Duodenal mucosa (tissue), 2 donors: Measurements from ENCODE around the gene MEIS1.

Experiments
- H3K27ac ChIP-seq: one replicate; pipeline ENCODE4 v1.7.0; 2013; ENCODE audit warnings: low read depth, low read length
- H3K27me3 ChIP-seq, 2 donors: one replicate each; pipeline ENCODE4 v1.7.0; 2013; ENCODE audit warnings: low read length in 2 of 2, control low read depth in 1 of 2; ENCODE audit not compliant: insufficient read depth in 2 of 2, control insufficient read depth in 1 of 2
- H3K36me3 ChIP-seq, 2 donors: one replicate each; pipeline ENCODE4 v1.7.0; 2013; ENCODE audit warnings: low read length in 2 of 2, control low read depth in 1 of 2; ENCODE audit not compliant: insufficient read depth in 2 of 2, control insufficient read depth in 1 of 2
- H3K4me1 ChIP-seq, 2 donors: one replicate each; pipeline ENCODE4 v1.7.0; 2013; ENCODE audit warnings: low read length in 2 of 2, control low read depth in 1 of 2; ENCODE audit not compliant: insufficient read depth in 2 of 2, control insufficient read depth in 1 of 2
- H3K4me3 ChIP-seq, 2 donors: one replicate each; pipeline ENCODE4 v1.7.0; 2013; ENCODE audit warnings: low read length in 2 of 2, low read depth in 1 of 2
- H3K9ac ChIP-seq, 2 donors: one replicate each; pipeline ENCODE4 v1.7.0; 2013; ENCODE audit warnings: low read length in 2 of 2, low read depth in 1 of 2
- H3K9me3 ChIP-seq, 2 donors: one replicate each; pipeline ENCODE4 v1.7.0; 2013; ENCODE audit warnings: low read length in 2 of 2, control low read depth in 1 of 2; ENCODE audit not compliant: control insufficient read depth in 1 of 2

MEIS1 gene

DNA sequence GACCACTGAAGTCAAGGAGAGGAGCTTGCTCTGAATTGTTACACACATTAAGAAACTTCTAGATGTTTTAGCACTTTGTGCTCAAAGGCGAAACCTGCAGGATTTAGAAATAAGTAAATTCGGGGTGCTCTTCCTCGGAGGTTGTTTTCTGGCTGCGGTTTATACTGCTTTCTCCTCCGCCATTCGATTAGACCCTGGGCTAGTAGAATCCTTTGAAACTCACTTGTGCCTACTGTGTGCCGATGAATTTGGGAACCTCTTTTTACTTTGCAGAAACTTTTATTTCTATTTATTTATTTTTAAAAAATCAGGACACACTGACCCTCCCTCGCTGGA, 3.5 kb downstream of the MEIS1 start:
- Histone ChIP-seq H3K36me3 (no peaks in the 10 kb centered on the region), H3K4me3 (peak overlapping the region; percentile 62 to 76), H3K27me3 (peaks cover 39 to 85% of the 10 kb centered on the region in 2 donors), H3K9me3 (no peaks in the 10 kb centered on the region), H3K27ac (peak overlapping the region; percentile 41), H3K9ac (peak overlapping the region; percentile 4 to 49), H3K4me1 (peaks cover 5 to 13% of the 10 kb centered on the region in 2 donors)

DNA sequence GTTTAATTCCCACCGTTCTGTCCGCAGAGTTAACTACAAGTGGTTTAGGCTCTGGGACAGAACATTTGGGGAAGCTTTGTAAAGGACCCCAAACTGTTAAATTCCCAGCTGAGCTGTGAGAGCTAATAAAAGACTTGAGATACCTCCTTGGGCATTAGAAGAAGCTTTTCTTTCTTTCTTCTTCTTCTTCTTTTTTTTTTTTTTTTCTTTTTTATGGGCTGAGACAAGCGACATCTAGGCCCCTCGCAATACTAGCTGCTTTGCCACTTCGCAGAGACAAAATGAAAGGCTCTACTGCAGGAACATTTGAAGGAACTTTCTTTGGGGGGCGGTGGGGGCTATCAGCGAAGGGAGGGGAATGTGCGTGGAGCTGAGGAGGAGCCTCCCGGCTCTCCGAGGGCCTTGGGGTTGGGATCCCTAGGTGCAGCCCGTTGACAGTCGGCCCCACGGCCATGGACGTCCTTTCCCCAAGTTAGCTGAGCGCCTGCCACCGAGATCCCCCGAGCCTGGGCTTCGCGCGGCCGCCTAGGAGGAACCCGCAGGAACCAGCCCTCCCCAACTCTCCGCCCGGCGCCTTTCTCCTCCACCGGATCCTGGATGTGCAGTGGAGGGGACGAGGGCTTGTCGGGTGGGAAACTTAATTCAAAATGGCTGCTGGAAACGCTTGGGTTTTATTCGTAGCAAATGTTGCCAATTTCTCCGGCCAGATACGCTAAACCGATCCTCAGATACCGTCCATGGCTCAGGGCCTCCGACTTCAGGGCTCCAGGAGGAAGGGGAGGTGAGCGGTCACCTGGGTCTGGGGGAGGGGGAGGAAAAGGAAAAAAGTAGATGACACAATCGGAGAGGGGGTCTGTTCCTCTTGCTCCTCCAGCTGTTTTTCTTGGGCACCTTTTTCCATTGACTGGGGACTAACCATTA, 4.2 kb downstream of the MEIS1 start:
- no peaks in the 10 kb centered on the region for H3K36me3 ChIP-seq
- no peaks in the 10 kb centered on the region for H3K9me3 ChIP-seq
- H3K27me3 ChIP-seq, result peaks cover 42 to 89% of the 10 kb centered on the region in 2 donors
- H3K4me1 ChIP-seq, result peaks cover 0 to 9% of the 10 kb centered on the region in 2 donors
- peak overlapping the region; percentile 66 for H3K27ac ChIP-seq
- peak overlapping the region; percentile 59 to 66 for H3K4me3 ChIP-seq
- peak overlapping the region; percentile 25 to 47 for H3K9ac ChIP-seq

- Histone ChIP-seq H3K27me3 (peaks cover 40 to 87% of the 10 kb centered on the region in 2 donors), H3K4me3 (peak overlapping the region; percentile 59 to 66), H3K27ac (peak overlapping the region; percentile 1), H3K36me3 (no peaks in the 10 kb centered on the region), H3K9me3 (no peaks in the 10 kb centered on the region), H3K9ac (peak overlapping the region in 1 of 2 donors; percentile 47), H3K4me1 (peaks cover 0 to 1% of the 10 kb centered on the region in 2 donors)
Measured at GRCh38 chr2:66439812-66440542, 5.1 kb downstream of the MEIS1 start.

DNA sequence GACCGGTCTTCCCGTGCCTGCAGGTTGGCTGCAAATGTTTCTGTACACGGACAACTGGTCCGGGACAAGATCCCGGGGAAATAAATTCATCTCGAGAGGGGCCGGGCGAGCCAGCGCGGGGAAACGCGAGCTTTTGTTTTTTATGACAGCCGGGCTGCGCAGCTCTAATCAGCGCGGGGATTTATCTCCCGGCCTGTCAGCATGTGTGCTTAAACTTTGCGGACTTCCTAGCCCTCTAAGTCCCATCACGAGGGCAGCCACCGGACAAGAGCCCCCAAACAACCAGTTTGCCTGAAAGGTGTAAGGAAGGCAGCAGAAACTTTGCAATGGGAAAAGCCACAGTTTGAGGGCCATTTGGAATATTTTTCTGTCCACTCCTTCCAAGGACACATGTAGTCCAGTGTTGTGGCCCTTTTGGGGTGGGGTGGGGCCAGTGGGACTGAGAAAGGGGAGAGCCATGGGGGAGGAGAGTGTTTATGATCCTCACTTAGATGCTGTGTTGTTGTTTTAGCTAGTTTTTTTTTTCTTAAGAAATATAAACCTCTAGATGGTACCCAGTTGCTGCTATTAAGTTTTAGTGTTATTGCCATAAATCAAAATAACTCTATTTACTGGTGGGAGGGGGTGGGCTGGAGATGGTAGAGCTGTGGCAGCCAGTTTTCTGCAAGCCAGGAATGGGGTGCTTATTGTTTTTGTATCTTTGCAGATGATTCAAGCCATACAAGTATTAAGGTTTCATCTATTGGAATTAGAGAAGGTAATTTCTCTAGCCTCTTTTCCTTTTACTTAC, 6.0 kb downstream of the MEIS1 start:
- H3K27me3 ChIP-seq, result peaks cover 37 to 78% of the 10 kb centered on the region in 2 donors
- no peak overlapping the region for H3K27ac ChIP-seq
- H3K4me3 ChIP-seq, result peak overlapping the region; percentile 5 to 59
- peak overlapping the region in 1 of 2 donors; percentile 49 for H3K9ac ChIP-seq
- no peaks in the 10 kb centered on the region for H3K9me3 ChIP-seq
- no peaks in the 10 kb centered on the region for H3K4me1 ChIP-seq
- H3K36me3 ChIP-seq, result no peaks in the 10 kb centered on the region

DNA sequence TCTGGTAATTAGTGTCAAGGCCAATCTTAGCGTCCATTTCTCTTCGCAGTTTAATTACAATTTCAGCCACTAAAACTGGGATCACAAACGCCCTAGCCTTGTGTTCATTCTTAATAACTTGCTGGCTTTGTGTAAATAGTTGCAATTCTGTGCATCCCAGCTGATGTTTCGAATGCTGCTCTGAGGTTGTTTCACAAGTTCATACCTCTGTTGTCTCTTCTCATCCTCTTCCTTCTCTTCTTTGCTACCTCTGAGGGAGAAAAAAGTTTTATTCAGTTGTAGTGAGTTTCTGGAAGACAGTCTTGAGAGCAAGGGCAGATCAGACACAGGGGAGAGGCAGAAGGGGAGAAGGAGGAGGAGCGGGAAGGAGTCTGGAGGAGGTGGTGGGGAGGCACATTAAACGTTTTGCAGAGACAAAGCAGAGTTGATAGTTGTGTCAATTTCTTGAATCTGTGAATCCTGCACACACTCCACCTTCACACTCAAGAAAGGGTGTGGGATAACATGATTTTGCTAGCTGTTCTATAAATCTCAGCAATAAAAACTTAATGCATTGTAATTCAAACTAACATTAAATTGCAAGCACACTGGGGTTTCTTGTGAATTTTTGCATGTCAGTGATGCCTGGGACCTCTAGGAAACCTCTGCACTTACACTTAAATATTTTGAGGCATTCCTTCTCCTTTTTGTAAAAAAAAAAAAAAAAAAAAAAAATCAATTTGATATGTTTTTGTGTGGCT, 6.8 kb downstream of the MEIS1 start:
- H3K9me3 ChIP-seq, result no peaks in the 10 kb centered on the region
- H3K9ac ChIP-seq, result no peak overlapping the region
- no peak overlapping the region for H3K27ac ChIP-seq
- no peaks in the 10 kb centered on the region for H3K4me1 ChIP-seq
- peak overlapping the region in 1 of 2 donors; percentile 5 for H3K4me3 ChIP-seq
- H3K27me3 ChIP-seq, result peaks cover 37 to 70% of the 10 kb centered on the region in 2 donors
- no peaks in the 10 kb centered on the region for H3K36me3 ChIP-seq

- Histone ChIP-seq H3K4me1 (no peaks in the 10 kb centered on the region), H3K4me3 (no peak overlapping the region), H3K27me3 (peaks cover 28 to 61% of the 10 kb centered on the region in 2 donors), H3K9me3 (no peaks in the 10 kb centered on the region), H3K9ac (peak overlapping the region in 1 of 2 donors; percentile 26), H3K27ac (no peak overlapping the region), H3K36me3 (no peaks in the 10 kb centered on the region)
Measured at GRCh38 chr2:66442516-66443185, 7.7 kb downstream of the MEIS1 start.

DNA sequence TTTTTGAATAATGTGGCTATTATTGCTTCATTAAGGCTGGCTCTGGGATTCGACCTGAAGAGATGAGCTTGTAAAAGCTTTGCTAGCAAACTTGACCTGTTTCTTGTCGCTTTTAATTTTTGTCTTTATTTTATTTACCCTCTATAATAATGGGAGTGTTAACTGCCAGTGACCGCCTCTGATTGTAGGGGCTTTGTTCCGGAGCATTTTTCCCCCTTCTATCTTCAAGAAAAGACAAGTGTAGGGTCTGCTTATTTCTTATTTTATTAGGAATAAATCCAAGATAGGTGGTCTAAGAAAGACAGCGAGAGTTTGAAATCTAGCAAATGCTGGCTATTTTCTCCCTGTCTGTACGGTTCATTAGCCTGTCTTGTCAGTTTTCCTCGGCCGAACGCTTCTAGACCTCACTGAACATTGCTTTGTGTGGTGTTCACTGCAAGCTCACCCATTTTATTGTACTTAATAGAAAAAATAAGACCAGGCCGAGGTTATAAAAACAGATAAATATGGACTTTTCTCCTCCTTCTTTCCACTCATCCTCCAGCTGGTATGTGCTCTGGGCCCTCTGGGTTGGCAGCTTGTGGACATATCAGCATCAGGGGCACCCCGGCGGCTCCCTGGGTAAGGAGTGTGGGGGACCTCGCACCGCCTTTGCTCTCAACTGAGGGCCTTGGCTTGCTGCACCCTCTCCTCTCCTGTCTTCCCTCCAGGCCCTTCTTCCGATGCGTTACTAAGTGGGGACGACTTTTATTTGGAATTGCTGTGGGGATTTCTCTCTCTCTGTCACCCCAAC, 8.5 kb downstream of the MEIS1 start:
- Histone ChIP-seq H3K9ac (no peak overlapping the region), H3K27ac (no peak overlapping the region), H3K4me1 (no peaks in the 10 kb centered on the region), H3K36me3 (no peaks in the 10 kb centered on the region), H3K9me3 (no peaks in the 10 kb centered on the region), H3K4me3 (peak overlapping the region; percentile 13), H3K27me3 (peaks cover 21 to 53% of the 10 kb centered on the region in 2 donors)

DNA sequence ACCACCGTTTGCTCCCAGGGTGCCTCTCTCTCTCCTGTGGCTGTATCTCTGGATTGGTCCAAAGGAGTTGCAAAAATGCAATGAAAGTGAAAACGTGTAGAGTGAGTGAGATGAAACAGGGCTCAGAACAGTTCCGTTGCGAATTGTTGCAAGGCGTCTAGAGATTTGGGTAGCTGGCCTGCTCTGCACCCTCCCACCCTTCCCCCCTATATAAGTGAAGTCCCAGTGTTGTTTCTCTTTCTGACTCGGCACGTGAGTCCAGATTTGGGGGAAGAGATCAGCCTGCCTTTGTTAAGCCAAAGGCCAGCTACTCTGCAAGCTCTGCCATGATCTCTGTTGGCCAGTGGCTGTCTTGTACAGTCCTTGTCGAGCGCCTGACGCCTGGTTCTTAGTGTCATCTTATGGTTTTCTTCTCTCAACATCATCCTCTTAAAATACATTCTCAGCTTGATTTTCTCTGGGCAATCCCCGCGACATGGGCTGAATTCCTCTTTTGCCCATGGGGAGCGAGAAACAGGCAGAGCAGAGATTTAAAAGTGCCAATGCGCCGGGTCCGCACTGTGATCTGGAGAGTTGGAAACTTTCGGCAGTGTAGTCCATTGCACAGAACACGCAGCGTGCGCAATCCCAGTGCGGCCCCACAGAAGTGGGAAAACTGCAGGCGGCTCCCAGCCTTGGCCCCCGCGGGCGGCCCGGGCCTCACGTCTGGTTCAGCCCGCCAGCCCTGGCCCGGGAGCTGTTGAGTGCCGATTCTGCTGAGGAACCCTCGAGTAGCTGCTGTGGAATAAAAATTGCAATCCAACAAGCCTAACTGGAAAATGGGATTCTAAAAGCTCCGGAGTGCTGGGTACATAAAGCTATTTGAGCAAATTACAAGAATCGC, 9.3 kb downstream of the MEIS1 start:
- Histone ChIP-seq H3K9me3 (no peaks in the 10 kb centered on the region), H3K27me3 (peaks cover 19 to 50% of the 10 kb centered on the region in 2 donors), H3K4me3 (peak overlapping the region; percentile 13 to 29), H3K27ac (no peak overlapping the region), H3K9ac (peak overlapping the region in 1 of 2 donors; percentile 12), H3K36me3 (no peaks in the 10 kb centered on the region), H3K4me1 (no peaks in the 10 kb centered on the region)
